Muscle of leg (tissue), 11 donors: ENCODE data around the gene TRIM45. TPM values are rescaled to one million over a fixed set of nuclear protein-coding genes. Genes with fewer than 3 reads are reported as not detected.
"Not testable (repeated sequence)": the region's sequence is repeated elsewhere in the genome, so short reads cannot be mapped to it uniquely, and the experiment has no call there.

Source experiments
- DNase-seq: peaks from one replicate; pipeline ENCODE4 v3.0.0; 2013
- H3K27ac ChIP-seq: one replicate; pipeline ENCODE4 v1.5.1; 2013; ENCODE audit warnings: mild to moderate bottlenecking, low read length, control low read depth
- H3K27me3 ChIP-seq: one replicate; pipeline ENCODE4 v1.6.1; 2013; ENCODE audit warnings: low read length; ENCODE audit not compliant: control insufficient read depth, insufficient read depth
- H3K36me3 ChIP-seq: one replicate; pipeline ENCODE4 v1.6.1; 2013; ENCODE audit warnings: low read length; ENCODE audit not compliant: control insufficient read depth, insufficient read depth
- H3K4me1 ChIP-seq: one replicate; pipeline ENCODE4 v1.6.1; 2013; ENCODE audit warnings: low read length; ENCODE audit not compliant: control insufficient read depth, insufficient read depth
- H3K4me3 ChIP-seq: one replicate; pipeline ENCODE4 v1.5.1; 2013; ENCODE audit warnings: low read length, control low read depth
- H3K9me3 ChIP-seq: replicated peaks from 2 replicates; pipeline ENCODE4 v1.6.1; 2013; ENCODE audit warnings: low read depth, low read length; ENCODE audit not compliant: control insufficient read depth
- WGBS: methylation state at CpG from one replicate; pipeline ENCODE4 v1.1.5; 2013; ENCODE audit warnings: missing lambda C conversion rate; ENCODE audit not compliant: insufficient coverage; 5-methylcytosine and 5-hydroxymethylcytosine counted together
- polyA plus RNA-seq, 8 donors: library from polyadenylated mRNA; unstranded; fragments of 120-200 nt; gene quantifications; one replicate each; pipeline versions ENCODE4 v1.2.1 to v1.2.3, GENCODE V29; 2013; ENCODE audit warnings: inconsistent platforms in 1 of 8, low replicate concordance in 1 of 8; ENCODE audit not compliant: insufficient read length in 8 of 8, insufficient read depth in 1 of 8
- total RNA-seq: library from RNA; stranded (reverse); fragments of 120-200 nt; gene quantifications from one replicate; pipeline ENCODE4 v1.2.4, GENCODE V29; 2013

Gene TRIM45
- total and polyA plus RNA-seq, 9 donors = 15.7 to 25.5 (median 20.3) TPM

DNA sequence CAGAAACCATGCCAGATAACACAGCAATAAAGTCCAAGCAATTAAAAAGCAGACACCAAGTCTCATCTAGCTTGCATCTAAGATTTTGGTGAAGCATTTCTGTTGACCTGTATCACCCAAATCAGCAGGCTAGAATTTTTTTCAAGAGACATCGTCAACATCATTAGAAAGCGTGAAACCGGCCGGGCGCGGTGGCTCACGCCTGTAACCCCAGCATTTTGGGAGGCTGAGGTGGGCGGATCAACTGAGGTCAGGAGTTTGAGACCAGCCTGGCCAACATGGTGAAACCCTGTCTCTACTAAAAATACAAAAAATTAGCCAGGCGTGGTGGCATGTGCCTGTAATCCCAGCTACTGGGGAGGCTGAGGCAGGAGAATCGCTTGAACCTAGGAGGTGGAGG, 2.4 kb downstream of the TRIM45 start:
- not testable (repeated sequence) for H3K27ac ChIP-seq, H3K9me3 ChIP-seq, DNase-seq, H3K27me3 ChIP-seq, H3K4me3 ChIP-seq
- Histone ChIP-seq H3K4me1 (peaks cover 45% of the 10 kb centered on the region), H3K36me3 (peaks cover 35% of the 10 kb centered on the region)
- 95% methylated on average over 8 of the region's 10 CpGs for WGBS

- DNase-seq = peak; percentile 79
- peaks cover 42% of the 10 kb centered on the region for H3K4me1 ChIP-seq
- H3K36me3 ChIP-seq = peaks cover 41% of the 10 kb centered on the region
- no peaks in the 10 kb centered on the region for H3K27me3 ChIP-seq
- H3K9me3 ChIP-seq = no peaks in the 10 kb centered on the region
- 60% methylated on average over 10 of the region's 12 CpGs for WGBS
- H3K27ac ChIP-seq = peak overlapping the region; percentile 53
- H3K4me3 ChIP-seq = no peak overlapping the region
These were observed 3.4 kb downstream of the TRIM45 start for GRCh38 chr1:117118137-117118536.

DNA sequence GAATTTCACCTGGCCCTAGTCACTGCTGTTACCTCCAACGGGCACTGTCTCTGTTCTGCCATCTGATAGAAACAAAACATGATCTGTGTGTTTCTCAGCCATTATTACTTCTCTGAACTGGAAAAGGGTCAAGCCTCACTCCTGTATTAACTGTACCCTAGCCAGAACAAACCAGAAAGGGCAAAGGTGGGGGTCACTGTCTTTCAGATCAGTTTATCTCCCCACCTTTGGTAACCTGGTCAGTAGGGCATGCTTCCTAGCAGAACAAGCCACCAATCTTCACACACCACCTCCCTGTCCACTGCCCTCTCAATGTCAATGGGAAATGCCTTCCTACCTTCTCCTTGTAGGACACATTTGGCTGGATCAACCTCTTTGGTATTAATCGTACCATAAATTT, 3.9 kb downstream of the TRIM45 start:
- Histone ChIP-seq H3K4me1 (peaks cover 41% of the 10 kb centered on the region), H3K27ac (peak overlapping the region; percentile 53), H3K27me3 (no peaks in the 10 kb centered on the region), H3K9me3 (no peaks in the 10 kb centered on the region), H3K36me3 (peaks cover 45% of the 10 kb centered on the region), H3K4me3 (no peak overlapping the region)
- 86% methylated on average over 1 of the region's 2 CpGs for WGBS
- no peak for DNase-seq

DNA sequence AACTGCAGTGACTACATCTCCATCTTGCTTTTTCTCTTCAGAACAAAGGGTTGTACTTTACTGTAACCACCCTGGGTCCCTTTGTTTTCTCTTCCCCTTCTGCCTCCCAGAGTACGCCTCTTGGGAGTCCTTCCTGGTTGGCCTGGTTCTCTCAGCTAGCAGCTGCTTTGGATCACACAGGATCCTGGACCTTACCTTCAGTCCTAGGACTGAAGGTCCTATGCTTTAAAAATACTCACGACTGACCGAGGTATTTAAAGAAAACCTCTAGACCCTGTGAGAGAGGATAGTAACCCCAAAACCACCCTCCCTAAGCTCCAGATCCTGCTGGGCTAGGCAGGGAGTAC, 4.8 kb downstream of the TRIM45 start:
- no peak for DNase-seq
- Histone ChIP-seq H3K27ac (no peak overlapping the region), H3K36me3 (peaks cover 52% of the 10 kb centered on the region), H3K9me3 (no peaks in the 10 kb centered on the region), H3K27me3 (no peaks in the 10 kb centered on the region), H3K4me1 (peaks cover 33% of the 10 kb centered on the region), H3K4me3 (no peak overlapping the region)
- 93% methylated on average over 1 of the region's 3 CpGs for WGBS

DNA sequence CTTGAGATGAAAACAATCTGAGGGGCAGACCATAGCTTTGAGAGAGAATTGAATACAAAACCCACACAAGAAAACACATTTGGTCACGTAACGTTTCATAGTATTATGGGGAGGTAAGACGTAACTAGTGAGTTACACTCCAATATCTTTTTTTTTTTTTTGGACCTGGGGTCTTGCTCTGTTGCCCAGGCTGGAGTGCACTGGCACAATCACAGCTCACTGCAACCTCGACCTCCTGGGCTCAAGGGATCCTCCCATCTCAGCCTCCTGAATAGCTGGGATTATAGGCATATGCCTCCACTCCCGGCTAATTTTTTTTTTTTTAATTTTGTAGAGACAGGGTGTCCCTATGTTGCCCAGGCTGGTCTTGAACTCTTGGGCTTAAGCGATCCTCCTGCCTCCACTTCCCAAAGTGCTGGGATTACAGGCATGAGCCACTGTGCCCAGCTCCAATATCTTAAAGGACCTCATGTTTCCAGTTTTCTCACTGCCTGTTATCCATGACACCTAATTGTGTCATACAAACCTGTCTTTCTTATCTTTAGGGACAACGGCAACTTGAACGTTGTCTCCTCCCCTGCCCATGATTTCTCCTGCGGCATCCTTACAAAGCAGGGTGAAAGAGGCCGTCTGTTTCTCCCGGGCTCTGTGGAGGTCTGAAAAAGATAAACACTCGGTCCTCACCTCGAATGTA, 5.3 kb downstream of the TRIM45 start:
- Histone ChIP-seq H3K4me1 (peaks cover 33% of the 10 kb centered on the region), H3K27me3 (no peaks in the 10 kb centered on the region), H3K9me3 (no peaks in the 10 kb centered on the region), H3K4me3 (no peak overlapping the region), H3K27ac (no peak overlapping the region), H3K36me3 (peaks cover 52% of the 10 kb centered on the region)
- WGBS = 91% methylated on average over 9 of the region's 13 CpGs
- DNase-seq = no peak

DNA sequence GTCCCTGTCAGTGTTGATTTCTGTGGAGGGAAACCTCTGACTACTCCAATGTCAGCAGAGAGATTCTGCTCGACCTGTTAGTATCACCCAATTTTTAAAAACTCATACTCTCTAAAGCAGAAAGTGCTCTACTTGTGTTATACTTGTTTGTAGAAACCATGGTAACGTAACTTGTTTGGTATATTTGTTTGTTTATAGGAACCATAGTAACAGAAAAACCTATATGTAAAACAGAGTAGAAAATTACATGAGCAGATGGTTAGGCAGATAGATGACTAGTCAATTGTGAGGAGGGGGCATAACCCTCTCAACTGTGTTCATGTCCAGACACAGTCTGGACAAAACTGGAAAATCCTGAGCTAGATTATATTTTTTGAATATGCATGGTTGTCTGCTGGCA, 6.7 kb downstream of the TRIM45 start:
- H3K4me3 ChIP-seq = no peak overlapping the region
- WGBS = no CpG with 5 or more reads among the region's 2 CpGs
- DNase-seq = peak; percentile 60
- peak overlapping the region; percentile 15 for H3K27ac ChIP-seq
- no peaks in the 10 kb centered on the region for H3K27me3 ChIP-seq
- H3K36me3 ChIP-seq = peaks cover 64% of the 10 kb centered on the region
- H3K9me3 ChIP-seq = no peaks in the 10 kb centered on the region
- H3K4me1 ChIP-seq = peaks cover 24% of the 10 kb centered on the region

DNA sequence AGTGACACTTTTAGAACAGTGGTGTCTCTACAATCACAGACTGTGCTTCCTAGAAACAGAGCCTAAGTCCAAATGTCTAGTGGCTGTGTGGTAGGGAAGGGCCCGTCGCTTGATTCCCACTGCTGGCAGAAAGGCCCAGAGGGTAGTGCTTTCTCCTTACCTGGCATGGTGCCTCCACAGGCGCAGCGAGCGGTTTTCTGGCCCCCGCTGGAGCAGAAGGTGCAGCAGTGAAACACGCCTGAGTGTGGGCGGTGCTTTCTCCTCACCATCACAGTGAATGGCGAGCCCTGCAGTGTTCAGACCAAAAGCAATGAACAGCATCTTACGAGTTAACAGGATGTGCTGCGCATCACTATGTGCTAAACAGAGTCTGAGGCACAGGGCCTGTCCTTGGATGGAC, 8.3 kb downstream of the TRIM45 start:
- WGBS = 94% methylated on average over 11 of the region's 11 CpGs
- Histone ChIP-seq H3K4me3 (no peak overlapping the region), H3K9me3 (no peaks in the 10 kb centered on the region), H3K27ac (no peak overlapping the region), H3K36me3 (peaks cover 79% of the 10 kb centered on the region), H3K27me3 (no peaks in the 10 kb centered on the region), H3K4me1 (peaks cover 14% of the 10 kb centered on the region)
- no peak for DNase-seq

- DNase-seq = no peak
- peaks cover 79% of the 10 kb centered on the region for H3K36me3 ChIP-seq
- 93% methylated on average over 3 of the region's 7 CpGs for WGBS
These were observed 9.4 kb downstream of the TRIM45 start for GRCh38 chr1:117112047-117112717.

DNA sequence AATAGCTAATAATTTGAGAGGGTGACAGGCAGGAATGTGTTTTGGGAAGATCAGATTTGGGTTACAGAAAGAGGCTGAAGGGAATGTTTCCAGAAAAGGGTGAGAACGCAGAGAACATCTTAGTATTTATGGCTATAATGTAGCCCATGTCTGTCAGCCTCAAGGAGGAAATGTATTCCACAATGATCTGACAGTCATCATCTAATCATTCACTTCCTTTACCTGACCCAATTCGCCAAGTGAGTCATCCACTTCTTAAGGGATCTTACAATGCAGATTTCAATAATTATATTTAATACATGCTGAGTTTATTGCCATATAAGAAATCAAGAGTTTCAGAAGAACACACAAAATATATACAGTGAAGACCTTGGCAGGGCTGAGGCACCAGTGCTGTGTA, 10.8 kb downstream of the TRIM45 start:
- no peaks in the 10 kb centered on the region for H3K4me1 ChIP-seq
- no peaks in the 10 kb centered on the region for H3K9me3 ChIP-seq
- no CpG with 5 or more reads among the region's 2 CpGs for WGBS
- DNase-seq = no peak
- no peak overlapping the region for H3K4me3 ChIP-seq
- no peak overlapping the region for H3K27ac ChIP-seq
- H3K36me3 ChIP-seq = peaks cover 69% of the 10 kb centered on the region
- no peaks in the 10 kb centered on the region for H3K27me3 ChIP-seq

More at GRCh38 chr1:117112047-117112717, 9.4 kb downstream of the TRIM45 start:
- Histone ChIP-seq H3K27me3 (no peaks in the 10 kb centered on the region), H3K4me1 (peaks cover 7% of the 10 kb centered on the region), H3K27ac (no peak overlapping the region), H3K9me3 (no peaks in the 10 kb centered on the region), H3K4me3 (no peak overlapping the region)

GRCh38 chr1:117107364-117107763, 14.2 kb downstream of the TRIM45 start:
- no peak overlapping the region for H3K27ac ChIP-seq
- H3K4me3 ChIP-seq = no peak overlapping the region
- H3K4me1 ChIP-seq = no peaks in the 10 kb centered on the region
- H3K36me3 ChIP-seq = peaks cover 46% of the 10 kb centered on the region
- no CpG with 5 or more reads among the region's 2 CpGs for WGBS
- no peak for DNase-seq
- H3K9me3 ChIP-seq = no peaks in the 10 kb centered on the region
- H3K27me3 ChIP-seq = no peaks in the 10 kb centered on the region
